Stomach (tissue), 4 donors: ENCODE data around the gene PHF21A.

Source experiments
- CTCF ChIP-seq, 7 experiments: fragments of 450-650 bp in 4 of 7; fragments of 200-600 bp in 3 of 7; sonication (generic) in 3 of 7; IDR thresholded peaks; one replicate each; pipeline ENCODE4 v1.5.1; 2016 to 2019; ENCODE audit warnings: antibody characterized with exemption in 7 of 7, control low read depth in 2 of 7, mild to moderate bottlenecking in 1 of 7
- POLR2A ChIP-seq, 4 donors: fragments of 450-650 bp; IDR thresholded peaks; one replicate each; pipeline ENCODE4 v1.6.1; 2016; ENCODE audit warnings: antibody characterized with exemption in 4 of 4, control low read depth in 2 of 4, mild to moderate bottlenecking in 1 of 4, moderate library complexity in 1 of 4
- POLR2AphosphoS5 ChIP-seq, 3 donors: sonication (generic); formaldehyde crosslinking; IDR thresholded peaks; one replicate each; pipeline ENCODE4 v1.6.1; 2016; ENCODE audit warnings: antibody characterized with exemption in 3 of 3

- TF ChIP-seq CTCF (IDR thresholded peaks at IDR 0.05) (no peak), POLR2A (IDR thresholded peaks at IDR 0.05) (no peak), POLR2AphosphoS5 (IDR thresholded peaks at IDR 0.05) (no peak)
Measured at GRCh38 chr11:45932217-45932616, 189.0 kb downstream of the PHF21A start.
